ENCODE measurements around the gene NETO2.

GRCh38 chr16:47036201-47036600, 107.5 kb downstream of the NETO2 start:
- TF ChIP-seq POLR2A (IDR thresholded peaks at IDR 0.05; ENCODE audit: low read depth, low read length) (no peak), TAF1 (IDR thresholded peaks at IDR 0.05; ENCODE audit: borderline replicate concordance, low read depth, low read length) (no peak), POLR2AphosphoS5 (IDR thresholded peaks at IDR 0.05; ENCODE audit: low read depth, low read length) (no peak)

All from GM12892 (cell line).